H54 (cell line): ENCODE data around the gene CYGB.
"Not testable (repeated sequence)": the region's sequence is repeated elsewhere in the genome, so short reads cannot be mapped to it uniquely, and the experiment has no call there.

Experiments
- DNase-seq: peaks from one replicate; pipeline ENCODE4 v3.0.0; 2011; ENCODE audit warnings: low spot score, mixed read lengths; ENCODE audit not compliant: insufficient read length
- FAIRE-seq: peaks from 3 replicates; lab custom pipeline; 2011; peaks lifted over from hg19 to GRCh38; lab: Jason Lieb, UNC
- POLR2A ChIP-seq: IDR thresholded peaks from 2 replicates; pipeline ENCODE4 v1.6.1; 2011; ENCODE audit warnings: low read depth, mild to moderate bottlenecking, low read length

The CYGB gene

GRCh38 chr17:76542566-76542971 lies 5.1 kb upstream of the CYGB start:
- no peak for TF ChIP-seq POLR2A
- DNase-seq (no peak), FAIRE-seq (no peak)

GRCh38 chr17:76541739-76542454 lies 4.4 kb upstream of the CYGB start:
- no peak for TF ChIP-seq POLR2A
- FAIRE-seq (no peak), DNase-seq (no peak)

GRCh38 chr17:76540381-76541300 lies 3.1 kb upstream of the CYGB start:
- FAIRE-seq, result peak; percentile 94
- peak; percentile 100 for DNase-seq

GRCh38 chr17:76539631-76540271 lies 2.2 kb upstream of the CYGB start, which contains the start of gene PRCD:
Gene PRCD (plus strand): TSS chr17:76540044. CDS start chr17:76540142, 98 bp downstream.
- no peak for TF ChIP-seq POLR2A
- FAIRE-seq (no peak), DNase-seq (no peak)

More at GRCh38 chr17:76540381-76541300, 3.1 kb upstream of the CYGB start:
- peak; percentile 49 for TF ChIP-seq POLR2A

GRCh38 chr17:76538941-76539570 lies 1.5 kb upstream of the CYGB start:
- no peak for DNase-seq
- no peak for FAIRE-seq
- no peak for TF ChIP-seq POLR2A

- FAIRE-seq (no peak), DNase-seq (no peak)
- no peak for TF ChIP-seq POLR2A
Observed at GRCh38 chr17:76538281-76538931, 897 bp upstream of the CYGB start.

GRCh38 chr17:76537288-76537577 lies 276 bp downstream of the CYGB start:
- no peak for FAIRE-seq

GRCh38 chr17:76536511-76537287 lies 810 bp downstream of the CYGB start:
- DNase-seq, result no peak
- no peak for FAIRE-seq
- TF ChIP-seq POLR2A, result no peak

More at GRCh38 chr17:76537288-76537577, 276 bp downstream of the CYGB start:
- TF ChIP-seq POLR2A, result no peak
- DNase-seq, result no peak

- DNase-seq (no peak), FAIRE-seq (no peak)
- no peak for TF ChIP-seq POLR2A
Observed at GRCh38 chr17:76535788-76536510, 1.6 kb downstream of the CYGB start.

GRCh38 chr17:76534831-76535732 lies 2.4 kb downstream of the CYGB start:
- TF ChIP-seq POLR2A, result no peak
- no peak for DNase-seq
- no peak for FAIRE-seq

- not testable (repeated sequence) for FAIRE-seq, DNase-seq
Observed at GRCh38 chr17:76533640-76534359, 3.7 kb downstream of the CYGB start.
